SK-N-SH (cell line): ENCODE measurements around the gene MOB1B. TPM values are rescaled to one million over a fixed set of nuclear protein-coding genes. Genes with fewer than 3 reads are reported as not detected.
"Not testable (repeated sequence)": the region's sequence is repeated elsewhere in the genome, so short reads cannot be mapped to it uniquely, and the experiment has no call there.

Experiments
- CTCF ChIA-PET: fragments of 300-600, 350-600 bp; formaldehyde crosslinking; extraction: SDS; loops from one replicate; lab custom pipeline; 2021; lab: Yijun Ruan, JAX
- POLR2A ChIA-PET: fragments of 350-600 bp; sonication (Branson Sonifier 250); formaldehyde crosslinking; extraction: SDS; loops from one replicate; lab custom pipeline; 2020; ENCODE audit warnings: antibody characterized with exemption, inconsistent platforms; lab: Yijun Ruan, JAX
- DNase-seq: peaks from one replicate; pipeline ENCODE4 v3.0.0; 2012
- H2AFZ ChIP-seq: fragments of 200-600 bp; sonication (generic); 2 replicates; pipeline ENCODE4 v1.8.1; 2016; ENCODE audit warnings: antibody characterized with exemption, mild to moderate bottlenecking, low read depth
- H3F3A ChIP-seq: fragments of 200-600 bp; sonication (generic); replicated peaks from 2 replicates; pipeline ENCODE3; 2016; ENCODE audit warnings: antibody characterized with exemption, mild to moderate bottlenecking; ENCODE audit not compliant: insufficient read depth
- H3K27ac ChIP-seq, 2 experiments: fragments of 200-500 bp in 1 of 2; fragments of 200-600 bp in 1 of 2; sonication (Bioruptor generic) in 1 of 2; sonication (generic), shearing (Covaris generic) in 1 of 2; 2 replicates each; pipeline versions ENCODE4 v1.5.1 to v1.6.1; 2014 to 2016; ENCODE audit warnings: low read depth in 2 of 2, inconsistent platforms in 1 of 2, low read length in 1 of 2, mild to moderate bottlenecking in 1 of 2, mixed read lengths in 1 of 2
- H3K27me3 ChIP-seq: fragments of 200-600 bp; sonication (generic), shearing (Covaris generic); 2 replicates; pipeline ENCODE4 v1.6.1; 2016; ENCODE audit warnings: mixed run types; ENCODE audit not compliant: insufficient read depth
- H3K36me3 ChIP-seq, 2 experiments: fragments of 200-500 bp in 1 of 2; fragments of 200-600 bp in 1 of 2; sonication (Bioruptor generic) in 1 of 2; sonication (generic) in 1 of 2; replicated peaks in 1 of 2; 2 replicates each; pipeline versions ENCODE3 to v1.5.1; 2014 to 2016; ENCODE audit warnings: low read length in 1 of 2, mild to moderate bottlenecking in 1 of 2; ENCODE audit not compliant: insufficient read depth in 2 of 2, control insufficient read depth in 1 of 2
- H3K4me1 ChIP-seq, 2 experiments: fragments of 200-500 bp in 1 of 2; fragments of 200-600 bp in 1 of 2; sonication (Bioruptor generic) in 1 of 2; sonication (generic), shearing (Covaris generic) in 1 of 2; 2 replicates each; pipeline versions ENCODE4 v1.5.1 to v1.6.1; 2014 to 2016; ENCODE audit warnings: low read depth in 1 of 2, low read length in 1 of 2, mixed run types in 1 of 2; ENCODE audit not compliant: insufficient read depth in 2 of 2, control insufficient read depth in 1 of 2
- H3K4me2 ChIP-seq: fragments of 200-600 bp; sonication (generic), shearing (Covaris generic); 2 replicates; pipeline ENCODE4 v1.6.1; 2017; ENCODE audit warnings: mixed run types
- H3K4me3 ChIP-seq, 2 experiments: fragments of 200-500 bp in 1 of 2; fragments of 200-600 bp in 1 of 2; sonication (Bioruptor generic) in 1 of 2; sonication (generic), shearing (Covaris generic) in 1 of 2; 2 replicates each; pipeline versions ENCODE4 v1.5.1 to v1.8.1; 2014 to 2016; ENCODE audit warnings: low read depth in 2 of 2, inconsistent platforms in 1 of 2, low read length in 1 of 2, mild to moderate bottlenecking in 1 of 2, mixed read lengths in 1 of 2, moderate library complexity in 1 of 2
- H3K79me2 ChIP-seq: fragments of 200-600 bp; sonication (generic); 2 replicates; pipeline ENCODE4 v1.8.1; 2017; ENCODE audit warnings: mild to moderate bottlenecking; ENCODE audit not compliant: insufficient read depth
- H3K9ac ChIP-seq: fragments of 200-600 bp; sonication (generic); 2 replicates; pipeline ENCODE4 v1.6.1; 2017; ENCODE audit warnings: mixed run types
- H3K9me2 ChIP-seq: fragments of 200-600 bp; sonication (generic); 2 replicates; pipeline ENCODE4 v1.6.1; 2017; ENCODE audit warnings: mixed run types
- H3K9me3 ChIP-seq: fragments of 200-600 bp; sonication (generic); 2 replicates; pipeline ENCODE4 v1.6.1; 2017; ENCODE audit warnings: mixed run types, mild to moderate bottlenecking, moderate library complexity
- H4K20me1 ChIP-seq: fragments of 200-600 bp; sonication (generic); 2 replicates; pipeline ENCODE4 v1.6.1; 2017; ENCODE audit warnings: mild to moderate bottlenecking, mixed run types; ENCODE audit not compliant: insufficient read depth
- EP300 ChIP-seq, 2 experiments: IDR thresholded peaks; 2 replicates each; pipeline versions ENCODE4 v1.4.0 to v1.6.1; 2012; ENCODE audit warnings: borderline replicate concordance in 1 of 2, low read depth in 1 of 2, low read length in 1 of 2
- FOSL2 ChIP-seq: IDR thresholded peaks from 2 replicates; pipeline ENCODE4 v1.4.0; 2012; ENCODE audit warnings: low read depth, mild to moderate bottlenecking, moderate library complexity, borderline replicate concordance
- JUND ChIP-seq: IDR thresholded peaks from 2 replicates; pipeline ENCODE4 v1.4.0; 2012
- TCF12 ChIP-seq: IDR thresholded peaks from 2 replicates; pipeline ENCODE4 v1.4.0; 2012
- WGBS: methylation state at CpG from one replicate; pipeline ENCODE4 v1.1.6; 2017; ENCODE audit warnings: low lambda C conversion rate; 5-methylcytosine and 5-hydroxymethylcytosine counted together
- polyA plus RNA-seq, 3 experiments: library from polyadenylated mRNA; depleted of rRNA; stranded (reverse); fragments of >200 nt; gene quantifications; 2 replicates each; pipeline ENCODE4 v1.2.3, GENCODE V29; 2012

MOB1B gene
- polyA plus RNA-seq, 1 of the 3 experiments (the other 2 are of a cell fraction), result 2.9 TPM

GRCh38 chr4:71032106-71032505 is 129.9 kb downstream of the MOB1B start:
- Histone ChIP-seq H3K36me3 (peaks cover 22 to 42% of the 10 kb centered on the region in 2 experiments), H3K27ac (peak overlapping the region in 1 of 2 experiments; percentile 59; a peak in 2 of 4 replicates), H3K9ac (peak overlapping the region; percentile 17; the same call in 1 of the 2 replicates), H3F3A (peaks cover 15% of the 10 kb centered on the region)
- H4K20me1 ChIP-seq, H2AFZ ChIP-seq, H3K4me1 ChIP-seq, H3K4me2 ChIP-seq, DNase-seq, CTCF ChIA-PET, H3K9me2 ChIP-seq, H3K9me3 ChIP-seq, POLR2A ChIA-PET, H3K27me3 ChIP-seq, H3K4me3 ChIP-seq, H3K79me2 ChIP-seq: not testable (repeated sequence)
- WGBS, result 66% methylated on average over 9 of the region's 10 CpGs
- TF ChIP-seq EP300 (IDR thresholded peaks at IDR 0.05; ENCODE audit: borderline replicate concordance in 1 of 2, low read depth in 1 of 2, low read length in 1 of 2) (peak in 1 of 2 experiments; percentile 25; a peak in 1 of 4 replicates), JUND (peak; percentile 38; the same call in 1 of the 2 replicates), TCF12 (0 out of 2 replicates have a peak, but pooled peaks have one; percentile 18), FOSL2 (peak; percentile 69)

Other genes with a start within 250 kb of the MOB1B start
- gene JCHAIN, start 235.9 kb upstream of the MOB1B start, polyA plus RNA-seq (2012; rRNA removed), result 1.0 and 1.1 TPM in 2 replicates
- 36.9 and 39.0 TPM in 2 replicates for gene UTP3, start 213.8 kb upstream of the MOB1B start, polyA plus RNA-seq (2012; rRNA removed)
- 22.8 and 30.7 TPM in 2 replicates for gene RUFY3, start 180.4 kb upstream of the MOB1B start, polyA plus RNA-seq (2012; rRNA removed)
- gene GRSF1, start 62.5 kb upstream of the MOB1B start, polyA plus RNA-seq (2012; rRNA removed), result 44.2 and 63.7 TPM in 2 replicates
- gene DCK, start 91.3 kb downstream of the MOB1B start, polyA plus RNA-seq (2012; rRNA removed), result 5.7 and 6.6 TPM in 2 replicates